Panc1 (cell line): ENCODE measurements around the gene ASPA. TPM values are rescaled to one million over a fixed set of nuclear protein-coding genes. Genes with fewer than 3 reads are reported as not detected.
"Not testable (repeated sequence)": the region's sequence is repeated elsewhere in the genome, so short reads cannot be mapped to it uniquely, and the experiment has no call there.

ENCODE experiments used
- ATAC-seq: fragments of 200-7000 bp; cut with Tn5 transposase; 2 replicates; pipeline ENCODE4 v1.9.1; 2020; ENCODE audit warnings: mild to moderate bottlenecking, moderate library complexity
- Bru-seq: library from RNA; stranded (reverse); fragments of 400-500 nt; gene quantifications from one replicate; lab custom pipeline; 2021; lab: Mats Ljungman, UMichigan
- BruChase-seq, 2 experiments: library from RNA; stranded (reverse); fragments of 400-500 nt; gene quantifications; one replicate each; lab custom pipeline; 2021; lab: Mats Ljungman, UMichigan
- BruUV-seq: library from RNA; stranded (reverse); fragments of 400-500 nt; replicated peaks from 2 replicates; lab custom pipeline; 2021; lab: Mats Ljungman, UMichigan
- CTCF ChIA-PET: fragments of 300-600 bp; sonication (Branson Sonifier 250); formaldehyde crosslinking; loops from one replicate; lab custom pipeline; 2022; ENCODE audit warnings: antibody characterized with exemption; lab: Charles Lee
- POLR2A ChIA-PET: fragments of 300-600 bp; sonication (Branson Sonifier 250); formaldehyde crosslinking; loops from one replicate; lab custom pipeline; 2022; ENCODE audit warnings: antibody characterized with exemption; lab: Charles Lee
- DNase-seq: peaks from one replicate; pipeline ENCODE4 v3.0.0-alpha.2; 2010; ENCODE audit warnings: low read depth, low spot score
- H3K27ac ChIP-seq: 2 replicates; pipeline ENCODE4 v1.5.1; 2011; ENCODE audit warnings: mild to moderate bottlenecking, low read length, inconsistent platforms
- H3K27me3 ChIP-seq: fragments of 200-500 bp; sonication (Bioruptor generic); 2 replicates; pipeline ENCODE4 v1.6.0; 2014; ENCODE audit warnings: low read length, inconsistent platforms; ENCODE audit not compliant: control insufficient read depth, insufficient read depth
- H3K36me3 ChIP-seq: fragments of 200-500 bp; sonication (Bioruptor generic); 2 replicates; pipeline ENCODE4 v1.5.1; 2014; ENCODE audit warnings: inconsistent platforms, mild to moderate bottlenecking, low read length, moderate library complexity; ENCODE audit not compliant: control insufficient read depth, insufficient read depth
- H3K4me1 ChIP-seq: 2 replicates; pipeline ENCODE4 v1.5.1; 2011; ENCODE audit warnings: inconsistent platforms, mild to moderate bottlenecking, low read length, moderate library complexity; ENCODE audit not compliant: control insufficient read depth, insufficient read depth
- H3K4me3 ChIP-seq, 2 experiments: 2 replicates each; pipeline ENCODE4 v1.5.1; 2011 to 2012; ENCODE audit warnings: low read depth in 2 of 2, low read length in 2 of 2, mild to moderate bottlenecking in 2 of 2, inconsistent platforms in 1 of 2, moderate library complexity in 1 of 2
- H3K9me3 ChIP-seq: fragments of 200-500 bp; sonication (Bioruptor generic); 2 replicates; pipeline ENCODE4 v1.5.1; 2014; ENCODE audit warnings: low read depth, mild to moderate bottlenecking, inconsistent platforms, low read length, moderate library complexity; ENCODE audit not compliant: control insufficient read depth, insufficient read depth
- CTCF ChIP-seq: fragments of 450-650 bp; IDR thresholded peaks from 2 replicates; pipeline ENCODE4 v1.5.1; 2017; ENCODE audit warnings: mild to moderate bottlenecking
- POLR2AphosphoS5 ChIP-seq: IDR thresholded peaks from 2 replicates; pipeline ENCODE4 v1.6.1; 2012; ENCODE audit warnings: mild to moderate bottlenecking, low read depth, low read length, moderate library complexity
- REST ChIP-seq, 2 experiments: IDR thresholded peaks; 2 replicates each; pipeline ENCODE4 v1.6.1; 2011 to 2012; ENCODE audit warnings: low read depth in 2 of 2, control low read depth in 1 of 2, low read length in 1 of 2, mild to moderate bottlenecking in 1 of 2, moderate library complexity in 1 of 2; ENCODE audit not compliant: insufficient read depth in 1 of 2
- SIN3A ChIP-seq: IDR thresholded peaks from 2 replicates; pipeline ENCODE4 v1.6.1; 2012; ENCODE audit warnings: low read depth, mild to moderate bottlenecking, low read length, moderate library complexity, borderline replicate concordance; ENCODE audit not compliant: insufficient read depth
- TCF7L2 ChIP-seq: IDR thresholded peaks from 2 replicates; pipeline ENCODE4 v1.6.1; 2011; ENCODE audit warnings: mild to moderate bottlenecking, low read depth, low read length, inconsistent platforms
- in situ Hi-C: cut with HindIII; loops from 2 replicates; pipeline ENCODE4 v1.10.0; 2016; ENCODE audit warnings: low sequenced_read_pairs, low pct_unique_long_range_greater_than_20kb
- intact Hi-C: fragments of 100-400 bp; cut with micrococcal nuclease; formaldehyde crosslinking; loops from one replicate; pipeline ENCODE4 v1.10.0; 2022; ENCODE audit not compliant: unreplicated experiment
- long read RNA-seq: library from polyadenylated mRNA; unstranded; transcript quantifications from one replicate; pipeline ENCODE4 v2.0.0, GENCODE V29; 2021; ENCODE audit not compliant: unreplicated experiment
- polyA plus RNA-seq: library from polyadenylated mRNA; unstranded; fragments of >200 nt; gene quantifications from one replicate; pipeline ENCODE4 v1.2.1, GENCODE V29; 2012; ENCODE audit warnings: missing spikeins; ENCODE audit not compliant: insufficient read length
- total RNA-seq: library from RNA; stranded (reverse); gene quantifications from one replicate; pipeline ENCODE4 v1.2.1, GENCODE V29; 2021; ENCODE audit not compliant: unreplicated experiment

ASPA gene
- total RNA-seq (not detected), Bru-seq, nascent RNA (not detected), BruChase-seq, experiment 1, labeled RNA remaining after a 2-hour chase (not detected), BruChase-seq, experiment 2, labeled RNA remaining after a 6-hour chase (not detected)
- not detected for polyA plus RNA-seq
- long read RNA-seq: 0 reads

GRCh38 chr17:3475812-3476610 is at the start of gene ASPA:
ASPA (plus strand) TSS chr17:3475997; CDS start chr17:3476160, 163 bp downstream.
- no peaks in the 10 kb centered on the region for H3K4me1 ChIP-seq
- no peaks in the 10 kb centered on the region; the same call in 1 of the 2 replicates for H3K27me3 ChIP-seq
- peak within 1 kb of the TSS in 1 of 2 experiments; percentile 5; a peak in 2 of 4 replicates for H3K4me3 ChIP-seq
- intact Hi-C loops: no loop called here
- POLR2A ChIA-PET: no interaction called here
- no peak for TF ChIP-seq REST (IDR thresholded peaks at IDR 0.05; ENCODE audit: insufficient read depth in 1 of 2, low read depth in 2 of 2, low read length in 1 of 2)
- TF ChIP-seq CTCF: no peak
- no peak for TF ChIP-seq TCF7L2
- TF ChIP-seq POLR2AphosphoS5: no peak
- no peak for TF ChIP-seq SIN3A
- BruUV-seq: no TSS peak
- DNase-seq: no peak
- H3K36me3 ChIP-seq: no peaks in the 10 kb centered on the region
- H3K9me3 ChIP-seq: no peaks in the 10 kb centered on the region
- H3K27ac ChIP-seq: no peak within 1 kb of the TSS
- in situ Hi-C loops: no loop called here
- no peak for ATAC-seq
- CTCF ChIA-PET: no interaction called here

GRCh38 chr17:3433215-3433614 is 42.6 kb upstream of the ASPA start:
- H3K27ac ChIP-seq, in situ Hi-C loops, POLR2A ChIA-PET, H3K36me3 ChIP-seq, CTCF ChIA-PET, DNase-seq, H3K27me3 ChIP-seq, H3K4me1 ChIP-seq, intact Hi-C loops, H3K4me3 ChIP-seq, H3K9me3 ChIP-seq, BruUV-seq, ATAC-seq: not testable (repeated sequence)
- TF ChIP-seq REST (IDR thresholded peaks at IDR 0.05; ENCODE audit: insufficient read depth in 1 of 2, low read depth in 2 of 2, low read length in 1 of 2): peak; percentile 75 to 79
